PFSK-1 (cell line): ENCODE data around the gene CXCR4.

Source experiments
- FOXP2 ChIP-seq: optimal IDR thresholded peaks from 2 replicates; pipeline ENCODE3; 2011; ENCODE audit warnings: borderline replicate concordance, control low read depth, inconsistent platforms; ENCODE audit not compliant: insufficient read depth; ENCODE audit errors: extremely low read length, extremely low read depth
- POLR2AphosphoS5 ChIP-seq: IDR thresholded peaks from 2 replicates; pipeline ENCODE4 v1.6.1; 2012; ENCODE audit warnings: low read depth, mild to moderate bottlenecking, control low read depth, low read length, moderate library complexity
- REST ChIP-seq, 2 experiments: IDR thresholded peaks; 2 replicates each; pipeline versions ENCODE4 v1.6.1 to v1.8.0; 2011 to 2012; ENCODE audit warnings: low read depth in 2 of 2, low read length in 2 of 2, control low read depth in 1 of 2, inconsistent platforms in 1 of 2, mild to moderate bottlenecking in 1 of 2, moderate library complexity in 1 of 2; ENCODE audit not compliant: insufficient read depth in 1 of 2
- SIN3A ChIP-seq: IDR thresholded peaks from 2 replicates; pipeline ENCODE4 v1.6.1; 2012; ENCODE audit warnings: mild to moderate bottlenecking, low read length, moderate library complexity, borderline replicate concordance; ENCODE audit not compliant: insufficient read depth
- TAF1 ChIP-seq: IDR thresholded peaks from 2 replicates; pipeline ENCODE4 v1.6.1; 2012; ENCODE audit warnings: low read length, control low read depth, borderline replicate concordance; ENCODE audit not compliant: insufficient read depth

- no peak for TF ChIP-seq SIN3A
- no peak for TF ChIP-seq POLR2AphosphoS5
- no peak for TF ChIP-seq FOXP2
- no peak for TF ChIP-seq REST (IDR thresholded peaks at IDR 0.05; ENCODE audit: insufficient read depth in 1 of 2, low read depth in 2 of 2, low read length in 2 of 2)
- TF ChIP-seq TAF1, result no peak
These were observed 12.1 kb upstream of the CXCR4 start for GRCh38 chr2:136130045-136130444.
